ENCODE measurements around the gene AACS. TPM values are rescaled to one million over a fixed set of nuclear protein-coding genes. Genes with fewer than 3 reads are reported as not detected.

The AACS gene
- total and polyA plus RNA-seq, 4 donors = 3.4 to 13.6 (median 7.3) TPM

DNA sequence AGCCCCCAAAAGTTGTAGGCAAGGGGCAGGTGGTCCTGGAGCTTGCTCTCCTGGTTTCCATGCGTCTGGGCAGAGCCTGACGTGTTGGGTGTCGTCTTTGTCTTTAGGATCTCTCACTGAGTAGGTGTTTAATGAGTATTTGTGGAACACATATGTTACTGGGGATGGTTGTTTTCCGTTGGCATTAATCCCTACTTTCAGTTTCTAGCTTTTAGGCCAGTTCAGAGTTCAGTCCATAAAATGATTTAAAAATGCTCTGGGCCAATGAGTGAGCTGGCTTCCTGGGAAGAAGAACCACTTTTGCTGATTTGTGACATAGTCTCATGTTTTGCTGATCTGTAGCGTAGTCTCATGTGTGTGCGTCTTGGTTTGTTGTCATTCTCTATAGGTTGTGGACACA lies 10.9 kb downstream of the AACS start:
- TF ChIP-seq REST (IDR thresholded peaks at IDR 0.05) = no peak
- TF ChIP-seq TAF1 (conservative IDR thresholded peaks at IDR 0.05) = no peak
- no peak for TF ChIP-seq HNF4A (conservative IDR thresholded peaks at IDR 0.05)
- TF ChIP-seq RAD21 (IDR thresholded peaks at IDR 0.05) = no peak
- TF ChIP-seq, protein P1, sequence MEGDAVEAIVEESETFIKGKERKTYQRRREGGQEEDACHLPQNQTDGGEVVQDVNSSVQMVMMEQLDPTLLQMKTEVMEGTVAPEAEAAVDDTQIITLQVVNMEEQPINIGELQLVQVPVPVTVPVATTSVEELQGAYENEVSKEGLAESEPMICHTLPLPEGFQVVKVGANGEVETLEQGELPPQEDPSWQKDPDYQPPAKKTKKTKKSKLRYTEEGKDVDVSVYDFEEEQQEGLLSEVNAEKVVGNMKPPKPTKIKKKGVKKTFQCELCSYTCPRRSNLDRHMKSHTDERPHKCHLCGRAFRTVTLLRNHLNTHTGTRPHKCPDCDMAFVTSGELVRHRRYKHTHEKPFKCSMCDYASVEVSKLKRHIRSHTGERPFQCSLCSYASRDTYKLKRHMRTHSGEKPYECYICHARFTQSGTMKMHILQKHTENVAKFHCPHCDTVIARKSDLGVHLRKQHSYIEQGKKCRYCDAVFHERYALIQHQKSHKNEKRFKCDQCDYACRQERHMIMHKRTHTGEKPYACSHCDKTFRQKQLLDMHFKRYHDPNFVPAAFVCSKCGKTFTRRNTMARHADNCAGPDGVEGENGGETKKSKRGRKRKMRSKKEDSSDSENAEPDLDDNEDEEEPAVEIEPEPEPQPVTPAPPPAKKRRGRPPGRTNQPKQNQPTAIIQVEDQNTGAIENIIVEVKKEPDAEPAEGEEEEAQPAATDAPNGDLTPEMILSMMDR (IDR thresholded peaks at IDR 0.05; ENCODE audit: low read depth, low read length, missing input control) = no peak
- 92% methylated on average over 6 of the region's 6 CpGs for WGBS
- H3K36me3 ChIP-seq (ENCODE audit: control insufficient read depth in 4 of 4, insufficient read depth in 3 of 4, low read depth in 1 of 4, low read length in 3 of 4) = peaks cover 2 to 4% (median 3%) of the 10 kb centered on the region in 4 donors
- H3K4me3 ChIP-seq (ENCODE audit: low read depth in 1 of 3, low read length in 3 of 3) = no peak overlapping the region
- no peaks in the 10 kb centered on the region for H3K9me3 ChIP-seq (ENCODE audit: control insufficient read depth in 4 of 4, low read length in 3 of 4)
- no peak for DNase-seq (ENCODE audit: low spot score)
- no peaks in the 10 kb centered on the region for H3K4me1 ChIP-seq (ENCODE audit: control insufficient read depth in 4 of 4, insufficient read depth in 4 of 4, low read length in 3 of 4)
- H3K27me3 ChIP-seq (ENCODE audit: control insufficient read depth in 4 of 4, insufficient read depth in 4 of 4, low read length in 3 of 4) = no peaks in the 10 kb centered on the region
- H3K9ac ChIP-seq (ENCODE audit: low read depth in 1 of 2, low read length in 2 of 2) = no peak overlapping the region
- no peak overlapping the region for H3K27ac ChIP-seq (ENCODE audit: low read depth in 1 of 2, low read length in 2 of 2)

DNA sequence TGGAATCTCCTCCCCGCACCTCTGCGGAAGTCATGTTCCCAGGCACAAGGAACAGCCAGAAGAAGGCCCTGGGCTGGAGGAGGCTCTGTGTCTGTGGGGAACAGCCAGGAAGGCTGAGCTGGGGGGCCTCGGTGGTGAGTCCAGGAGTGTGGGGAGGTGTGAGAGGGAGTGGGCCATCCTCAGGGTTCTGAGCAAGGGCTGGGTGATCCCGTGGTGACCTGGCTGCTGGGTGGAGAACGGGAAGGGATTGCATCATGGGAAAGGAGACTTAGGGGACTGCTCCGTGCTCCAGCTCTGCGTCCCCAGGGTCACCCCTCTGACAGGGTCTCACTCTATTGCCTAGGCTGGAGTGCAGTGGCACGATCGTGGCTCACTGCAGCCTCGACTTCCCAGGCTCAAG lies 13.8 kb downstream of the AACS start:
- Histone ChIP-seq H3K36me3 (ENCODE audit: control insufficient read depth in 4 of 4, insufficient read depth in 3 of 4, low read depth in 1 of 4, low read length in 3 of 4) (peaks cover 3 to 5% (median 4%) of the 10 kb centered on the region in 4 donors), H3K4me3 (ENCODE audit: low read depth in 1 of 3, low read length in 3 of 3) (no peak overlapping the region), H3K4me1 (ENCODE audit: control insufficient read depth in 4 of 4, insufficient read depth in 4 of 4, low read length in 3 of 4) (no peaks in the 10 kb centered on the region), H3K9me3 (ENCODE audit: control insufficient read depth in 4 of 4, low read length in 3 of 4) (no peaks in the 10 kb centered on the region), H3K9ac (ENCODE audit: low read depth in 1 of 2, low read length in 2 of 2) (no peak overlapping the region), H3K27ac (ENCODE audit: low read depth in 1 of 2, low read length in 2 of 2) (no peak overlapping the region), H3K27me3 (ENCODE audit: control insufficient read depth in 4 of 4, insufficient read depth in 4 of 4, low read length in 3 of 4) (no peaks in the 10 kb centered on the region)
- 95% methylated on average over 10 of the region's 10 CpGs for WGBS
- DNase-seq (ENCODE audit: low spot score) = no peak
- TF ChIP-seq, protein P2, sequence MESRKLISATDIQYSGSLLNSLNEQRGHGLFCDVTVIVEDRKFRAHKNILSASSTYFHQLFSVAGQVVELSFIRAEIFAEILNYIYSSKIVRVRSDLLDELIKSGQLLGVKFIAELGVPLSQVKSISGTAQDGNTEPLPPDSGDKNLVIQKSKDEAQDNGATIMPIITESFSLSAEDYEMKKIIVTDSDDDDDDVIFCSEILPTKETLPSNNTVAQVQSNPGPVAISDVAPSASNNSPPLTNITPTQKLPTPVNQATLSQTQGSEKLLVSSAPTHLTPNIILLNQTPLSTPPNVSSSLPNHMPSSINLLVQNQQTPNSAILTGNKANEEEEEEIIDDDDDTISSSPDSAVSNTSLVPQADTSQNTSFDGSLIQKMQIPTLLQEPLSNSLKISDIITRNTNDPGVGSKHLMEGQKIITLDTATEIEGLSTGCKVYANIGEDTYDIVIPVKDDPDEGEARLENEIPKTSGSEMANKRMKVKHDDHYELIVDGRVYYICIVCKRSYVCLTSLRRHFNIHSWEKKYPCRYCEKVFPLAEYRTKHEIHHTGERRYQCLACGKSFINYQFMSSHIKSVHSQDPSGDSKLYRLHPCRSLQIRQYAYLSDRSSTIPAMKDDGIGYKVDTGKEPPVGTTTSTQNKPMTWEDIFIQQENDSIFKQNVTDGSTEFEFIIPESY (IDR thresholded peaks at IDR 0.05) = no peak

DNA sequence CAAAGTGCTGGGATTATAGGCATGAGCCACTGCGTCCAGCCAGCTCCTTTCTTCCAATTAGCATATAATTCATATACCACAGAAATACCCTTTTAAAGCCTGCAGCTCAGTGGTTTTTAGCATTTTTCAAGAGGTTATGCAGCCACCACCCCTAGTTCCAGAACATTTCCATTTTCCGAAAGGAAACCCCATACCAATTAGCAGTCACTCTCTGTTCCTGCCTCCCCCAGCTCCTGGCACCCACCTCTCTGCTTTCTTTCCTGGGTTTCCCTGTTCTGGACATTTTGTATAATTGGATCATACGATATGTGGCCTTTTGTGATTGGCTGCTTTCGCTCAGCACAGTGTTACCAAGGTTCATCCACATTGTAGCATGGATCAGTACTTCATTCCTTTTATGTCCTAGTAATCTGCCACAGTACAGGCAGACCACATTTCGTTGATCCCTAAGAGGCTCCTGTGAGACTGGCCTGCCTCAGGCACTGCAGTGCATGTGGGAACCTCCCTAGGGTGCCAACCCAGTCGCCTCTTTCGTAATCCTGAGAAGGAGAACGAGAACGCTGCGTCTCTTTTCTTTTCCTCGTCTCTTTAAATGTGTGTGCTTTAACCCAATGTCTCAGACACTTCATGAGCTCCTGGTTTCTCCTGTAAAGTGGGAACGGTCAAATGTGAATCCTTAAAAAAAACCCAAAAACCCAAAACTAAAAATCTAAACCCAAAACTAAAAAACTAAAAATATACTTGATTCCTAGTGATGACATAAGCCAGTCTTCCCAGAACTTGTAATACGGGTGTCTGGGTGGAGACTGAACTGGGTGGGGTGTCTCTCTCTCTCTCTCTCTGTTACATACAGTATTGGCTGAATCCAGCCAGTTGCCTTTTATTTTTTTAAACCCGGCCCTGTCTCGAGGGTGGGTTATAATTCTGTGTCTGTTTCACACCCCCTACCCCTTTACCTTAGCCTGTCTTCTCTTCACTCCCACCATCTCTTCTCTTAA lies 14.7 kb downstream of the AACS start:
- no peak overlapping the region for H3K4me3 ChIP-seq (ENCODE audit: low read depth in 1 of 3, low read length in 3 of 3)
- H3K27me3 ChIP-seq (ENCODE audit: control insufficient read depth in 4 of 4, insufficient read depth in 4 of 4, low read length in 3 of 4) = no peaks in the 10 kb centered on the region
- no peak for DNase-seq (ENCODE audit: low spot score)
- no peak overlapping the region for H3K9ac ChIP-seq (ENCODE audit: low read depth in 1 of 2, low read length in 2 of 2)
- no peaks in the 10 kb centered on the region for H3K9me3 ChIP-seq (ENCODE audit: control insufficient read depth in 4 of 4, low read length in 3 of 4)
- no peak overlapping the region for H3K27ac ChIP-seq (ENCODE audit: low read depth in 1 of 2, low read length in 2 of 2)
- H3K36me3 ChIP-seq (ENCODE audit: control insufficient read depth in 4 of 4, insufficient read depth in 3 of 4, low read depth in 1 of 4, low read length in 3 of 4) = peaks cover 3 to 5% (median 4%) of the 10 kb centered on the region in 4 donors
- 95% methylated on average over 15 of the region's 15 CpGs for WGBS
- no peaks in the 10 kb centered on the region for H3K4me1 ChIP-seq (ENCODE audit: control insufficient read depth in 4 of 4, insufficient read depth in 4 of 4, low read length in 3 of 4)
- no peak for TF ChIP-seq GABPA (IDR thresholded peaks at IDR 0.05 in 1 of 2, conservative IDR thresholded peaks at IDR 0.05 in 1 of 2)
- TF ChIP-seq TAF1 (conservative IDR thresholded peaks at IDR 0.05) = no peak
- no peak for TF ChIP-seq SP1 (IDR thresholded peaks at IDR 0.05)
- no peak for TF ChIP-seq RXRA (IDR thresholded peaks at IDR 0.05)
- TF ChIP-seq YY1 (IDR thresholded peaks at IDR 0.05) = no peak
- TF ChIP-seq, protein P2 (IDR thresholded peaks at IDR 0.05) = no peak
- no peak for TF ChIP-seq JUND (IDR thresholded peaks at IDR 0.05)
- no peak for TF ChIP-seq FOXA1 (IDR thresholded peaks at IDR 0.05)
- TF ChIP-seq, protein P1 (IDR thresholded peaks at IDR 0.05; ENCODE audit: low read depth, low read length, missing input control) = no peak
